Sciatic nerve (tissue), 2 donors: ENCODE results near the gene VTI1A. TPM values are rescaled to one million over a fixed set of nuclear protein-coding genes. Genes with fewer than 3 reads are reported as not detected.

Experiments
- ATAC-seq: fragments of 200-7000 bp; cut with Tn5 transposase; one replicate; pipeline ENCODE4 v1.9.1; 2020; ENCODE audit warnings: mild to moderate bottlenecking, moderate library complexity
- DNase-seq: peaks from one replicate; pipeline ENCODE4 v3.0.0-alpha.2; 2020; ENCODE audit warnings: low spot score
- intact Hi-C: fragments of 100-400 bp; cut with DNase I; formaldehyde crosslinking; loops from one replicate; pipeline ENCODE4 v1.14.2; 2022
- total RNA-seq: library from RNA; stranded (reverse); fragmentation: NEBNext Ultra II Directional; extraction: Animal tissue kit (Norgen Biotek cat#: 25700); gene quantifications from one replicate; pipeline ENCODE4 v1.2.1, GENCODE V29; 2021
- donor health status: DM: no; HTN: no; CAD: no.
- donor health status: DM: no; HTN: no; CAD: no.

Gene VTI1A
- total RNA-seq, 1 donor from 2014 or later: 44.0 TPM

DNA sequence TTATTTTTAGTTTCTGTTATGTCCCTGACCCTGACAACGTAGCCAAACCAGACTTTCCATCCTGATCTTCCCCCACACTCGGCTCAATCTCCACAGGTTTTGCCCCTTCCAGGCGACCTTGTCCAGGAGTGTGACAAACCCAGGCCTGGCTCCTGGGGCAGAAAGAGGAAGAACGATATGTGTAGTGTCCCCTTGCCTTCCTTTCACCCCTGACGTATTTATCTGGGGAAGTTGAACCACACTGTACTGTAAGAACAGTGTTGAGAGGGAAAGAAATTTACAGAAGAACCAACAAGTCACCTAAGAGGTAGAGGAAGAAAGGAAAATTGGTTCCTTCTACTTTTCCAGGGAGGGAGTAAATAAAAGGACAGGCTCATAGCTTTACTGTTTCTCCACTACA, 158.0 kb downstream of the VTI1A start:
- no peak for ATAC-seq
- intact Hi-C loops: no loop called here
- DNase-seq: no peak

- no peak for DNase-seq
- intact Hi-C loops: no loop called here
Observed at GRCh38 chr10:112607506-112607905, 160.5 kb downstream of the VTI1A start.

GRCh38 chr10:112613620-112614019, 166.6 kb downstream of the VTI1A start:
- intact Hi-C loops: no loop called here
- no peak for ATAC-seq
- DNase-seq: no peak

More at GRCh38 chr10:112607506-112607905, 160.5 kb downstream of the VTI1A start:
- no peak for ATAC-seq

DNA sequence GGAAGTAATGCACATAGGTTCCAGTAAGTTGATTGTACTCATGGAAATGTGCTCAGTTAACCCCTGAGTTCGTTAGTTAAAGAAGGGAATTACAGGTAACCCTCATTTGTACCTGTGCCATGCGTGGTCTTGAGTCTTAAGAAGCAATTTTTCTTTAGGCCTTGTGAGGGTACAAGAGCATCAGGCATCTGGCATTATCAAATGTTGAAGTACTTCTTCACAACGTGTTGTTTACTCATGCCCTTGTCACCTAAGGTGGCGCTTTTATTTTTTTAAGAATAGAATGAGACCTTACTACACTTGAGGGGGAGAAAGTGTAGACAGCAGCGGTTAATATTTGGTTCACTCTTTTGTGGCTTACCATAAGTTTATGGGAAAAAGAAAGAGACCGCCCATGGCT, 167.1 kb downstream of the VTI1A start:
- intact Hi-C loops: no loop called here
- ATAC-seq: no peak
- no peak for DNase-seq

DNA sequence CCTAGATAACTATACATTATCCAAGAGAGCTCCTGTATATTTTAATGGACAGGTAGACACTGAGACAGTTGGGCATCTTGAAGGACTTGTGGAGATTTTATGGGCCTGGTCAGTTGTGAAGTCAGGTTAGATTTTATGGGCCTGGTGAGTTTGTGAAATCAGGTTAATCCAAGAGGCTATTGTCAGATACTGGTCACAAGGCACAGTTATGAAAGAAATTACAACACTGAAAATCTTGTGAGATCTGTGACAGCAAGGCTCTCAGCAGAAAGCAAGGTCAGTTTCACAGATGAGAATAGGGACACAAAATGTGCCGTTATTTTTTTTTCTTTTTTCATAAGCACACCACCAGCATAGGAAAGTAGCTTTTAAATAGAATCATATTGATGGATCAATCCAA, 167.6 kb downstream of the VTI1A start:
- ATAC-seq (no peak), DNase-seq (no peak)
- intact Hi-C loops: no loop called here

- no peak for ATAC-seq
- DNase-seq: no peak
- intact Hi-C loops: no loop called here
Observed at GRCh38 chr10:112615269-112615668, 168.3 kb downstream of the VTI1A start.

- no peak for ATAC-seq
- DNase-seq: no peak
- intact Hi-C loops: no loop called here
Observed at GRCh38 chr10:112616647-112617046, 169.6 kb downstream of the VTI1A start.

DNA sequence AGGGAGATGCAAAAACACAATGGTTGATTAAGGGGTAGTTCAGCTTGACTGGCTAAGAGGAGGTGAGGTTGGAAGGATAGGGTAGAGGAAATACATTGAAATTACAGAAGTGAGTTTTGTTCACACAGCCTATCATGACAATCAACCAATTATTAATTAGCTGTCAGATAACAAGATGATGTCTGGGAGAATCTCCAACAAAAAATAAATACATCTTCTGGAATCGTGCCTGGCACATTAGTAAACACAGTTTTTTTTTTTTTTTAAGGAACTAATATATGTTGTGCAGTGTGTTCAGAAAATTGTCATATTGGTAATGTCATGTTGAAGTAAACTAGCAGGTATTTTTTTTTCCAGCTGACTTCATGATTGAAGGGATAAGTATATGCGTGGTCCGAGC, 171.8 kb downstream of the VTI1A start:
- intact Hi-C loops: no loop called here
- no peak for ATAC-seq
- no peak for DNase-seq

DNA sequence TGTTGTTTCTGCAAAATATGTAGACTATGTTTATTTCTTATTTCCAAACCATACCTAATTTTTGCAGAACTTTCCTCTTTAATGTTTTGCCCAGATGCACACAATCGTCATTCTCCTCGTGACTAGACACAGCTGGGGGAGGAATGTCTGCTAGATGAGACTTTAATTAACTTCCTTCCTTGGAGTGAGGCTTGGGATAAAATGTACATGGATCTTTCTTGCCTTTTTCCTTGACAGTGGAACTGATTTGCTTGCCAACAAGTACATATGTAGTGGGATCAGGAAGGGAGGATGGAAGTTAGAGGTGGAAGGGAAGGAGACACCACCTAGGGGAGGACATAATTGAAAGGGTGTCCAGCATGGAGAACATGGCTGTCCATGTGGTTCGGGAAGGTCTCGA, 172.5 kb downstream of the VTI1A start:
- ATAC-seq (no peak), DNase-seq (no peak)
- intact Hi-C loops: no loop called here

DNA sequence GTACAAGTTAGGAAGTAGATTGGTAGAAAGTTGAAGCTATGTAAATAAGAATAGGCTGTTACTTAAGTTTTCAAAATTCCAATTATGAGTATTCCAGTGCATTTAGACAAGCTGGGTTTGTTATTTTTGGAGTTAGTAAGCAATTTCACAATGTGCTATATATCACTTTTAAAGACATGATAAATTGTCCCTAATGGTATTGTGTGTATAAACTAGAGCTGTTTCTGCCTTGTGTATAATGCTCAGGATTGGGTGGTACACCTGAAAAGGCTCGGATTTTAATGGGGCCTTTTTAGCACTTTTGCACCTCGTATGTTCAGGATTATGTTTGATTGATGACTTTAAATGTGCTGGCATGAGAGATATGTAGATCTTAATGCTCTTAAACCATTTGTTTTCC, 175.8 kb downstream of the VTI1A start:
- intact Hi-C loops: no loop called here
- ATAC-seq: peak; percentile 55
- no peak for DNase-seq

DNA sequence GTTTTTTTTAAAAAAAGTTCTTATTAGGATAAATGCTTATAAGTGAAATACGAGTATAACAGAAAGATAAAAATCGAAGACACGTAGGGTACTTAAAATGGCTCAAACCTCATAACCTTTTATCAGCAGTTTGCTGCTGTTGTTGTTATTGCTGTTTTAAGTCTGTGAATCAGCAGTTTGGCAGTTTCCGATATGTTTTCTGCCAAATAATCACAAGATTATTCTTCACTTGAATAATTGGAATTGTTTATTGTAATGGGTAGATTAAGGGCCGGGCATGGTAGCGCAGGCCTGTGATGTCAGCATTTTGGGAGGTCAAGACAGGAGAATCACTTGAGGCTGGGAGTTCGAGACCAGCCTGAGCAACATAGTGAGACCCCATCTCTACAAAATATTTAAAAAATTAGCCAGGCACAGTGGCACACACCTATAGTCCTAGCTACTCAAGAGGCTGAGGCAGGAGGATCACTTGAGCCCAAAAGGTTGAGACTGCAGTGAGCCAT, 177.6 kb downstream of the VTI1A start:
- ATAC-seq: no peak
- intact Hi-C loops: no loop called here
- no peak for DNase-seq

- DNase-seq (no peak), ATAC-seq (no peak)
- intact Hi-C loops: no loop called here
Observed at GRCh38 chr10:112628951-112629609, 182.1 kb downstream of the VTI1A start.

GRCh38 chr10:112631501-112632400, 184.7 kb downstream of the VTI1A start:
- peak; percentile 38 for ATAC-seq
- DNase-seq: no peak
- intact Hi-C loops: no loop called here

GRCh38 chr10:112634096-112634830, 187.2 kb downstream of the VTI1A start:
- intact Hi-C loops: no loop called here
- ATAC-seq (no peak), DNase-seq (no peak)

DNA sequence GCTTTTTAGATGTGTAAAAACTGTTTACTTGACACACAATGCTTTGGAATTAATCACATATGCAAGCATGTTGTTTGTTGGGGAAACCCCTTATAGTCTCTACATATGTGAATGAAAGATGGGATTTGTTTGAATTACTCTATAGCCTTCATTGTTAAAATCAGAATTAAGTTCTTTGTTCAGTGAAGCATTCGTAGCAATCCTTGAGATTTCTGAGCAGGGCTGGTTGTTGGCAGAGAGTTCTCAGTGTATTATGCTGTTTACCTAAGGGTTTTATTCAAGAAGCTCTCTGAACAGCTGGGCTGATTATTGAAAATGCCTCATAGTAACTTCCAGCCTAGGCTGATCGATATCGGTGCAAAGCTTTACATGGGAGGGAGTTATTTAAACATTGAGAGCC, 190.9 kb downstream of the VTI1A start:
- intact Hi-C loops: no loop called here
- DNase-seq (no peak), ATAC-seq (no peak)

- ATAC-seq (no peak), DNase-seq (no peak)
- intact Hi-C loops: no loop called here
Observed at GRCh38 chr10:112639298-112639697, 192.3 kb downstream of the VTI1A start.

- intact Hi-C loops: no loop called here
- DNase-seq (no peak), ATAC-seq (no peak)
Observed at GRCh38 chr10:112640638-112641037, 193.6 kb downstream of the VTI1A start.

DNA sequence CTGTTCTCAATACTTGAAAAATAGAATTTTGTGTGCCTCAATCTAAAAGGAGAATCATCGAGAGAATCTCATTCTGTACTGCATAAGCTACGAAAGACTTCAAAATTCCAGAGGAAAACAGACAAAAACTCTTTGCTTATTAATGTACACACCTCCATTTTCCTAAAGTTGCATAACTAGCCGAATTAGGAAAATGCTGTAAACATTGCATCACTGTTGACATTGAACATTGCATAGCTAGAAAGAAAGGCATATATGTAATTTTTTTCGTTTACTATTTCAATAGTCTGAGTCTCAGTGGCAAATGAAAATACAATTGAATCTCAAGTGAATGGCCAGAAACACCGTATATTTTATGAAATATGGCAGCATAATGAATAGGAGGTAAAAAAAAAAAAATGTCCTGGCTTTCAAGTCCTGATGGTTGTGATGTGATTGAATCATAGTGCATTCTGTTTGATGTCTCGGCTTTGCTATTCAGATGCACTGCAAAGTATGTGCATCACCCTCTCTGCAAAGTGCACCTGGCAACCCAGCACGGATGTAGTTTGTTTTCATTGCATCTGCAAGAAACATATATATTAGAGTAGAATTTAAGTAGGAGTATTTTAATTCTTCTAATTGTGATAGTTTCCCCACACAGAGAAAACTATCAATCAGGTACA, 196.7 kb downstream of the VTI1A start:
- intact Hi-C loops: no loop called here
- no peak for DNase-seq
- no peak for ATAC-seq

GRCh38 chr10:112644265-112644645, 197.2 kb downstream of the VTI1A start:
- intact Hi-C loops: no loop called here
- ATAC-seq (no peak), DNase-seq (no peak)
